ENCODE data around the gene MRPS18A. TPM values are rescaled to one million over a fixed set of nuclear protein-coding genes. Genes with fewer than 3 reads are reported as not detected.

MRPS18A gene
- total RNA-seq, 4 donors from 2014 or later, result 26.3 to 61.1 (median 45.1) TPM

DNA sequence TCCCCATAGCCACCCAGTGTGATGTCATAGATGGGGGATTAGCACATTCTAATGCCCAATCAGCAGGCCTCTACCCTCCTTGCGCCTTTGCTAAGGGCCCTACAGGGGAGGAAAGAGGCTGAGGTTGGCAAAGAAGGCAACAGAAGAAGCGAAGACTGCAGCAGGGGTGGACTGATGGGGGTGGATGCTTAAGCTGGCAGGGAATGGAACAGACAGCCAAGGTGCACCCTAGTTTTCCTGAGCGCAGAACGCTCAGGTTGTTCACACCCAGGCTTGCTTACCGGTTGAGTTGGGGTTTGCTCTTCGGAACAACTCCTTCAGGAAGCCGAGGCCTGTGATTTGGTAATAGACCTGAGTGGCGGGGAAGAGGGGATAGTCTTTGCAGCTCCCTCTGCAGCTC, 12.7 kb downstream of the MRPS18A start:
- H3K27me3 ChIP-seq, result no peaks in the 10 kb centered on the region
- peaks cover 44 to 60% of the 10 kb centered on the region in 2 donors for H3K36me3 ChIP-seq
- DNase-seq, result no peak
- 95% methylated on average over 8 of the region's 8 CpGs for WGBS, 2 donors
- peaks cover 0 to 5% of the 10 kb centered on the region in 2 donors for H3K4me1 ChIP-seq
- H3K27ac ChIP-seq, result no peak overlapping the region
- no peak overlapping the region for H3K4me3 ChIP-seq (replicated peaks in 1 of 3)
- intact Hi-C loops (cut with DNase I), result no loop called here
- TF ChIP-seq CTCF (IDR thresholded peaks at IDR 0.05), result no peak
- no peak for TF ChIP-seq POLR2A (IDR thresholded peaks at IDR 0.05)
- H3K9me3 ChIP-seq, result no peaks in the 10 kb centered on the region

- H3K36me3 ChIP-seq, result peaks cover 41 to 60% of the 10 kb centered on the region in 2 donors
- no peaks in the 10 kb centered on the region for H3K27me3 ChIP-seq
- intact Hi-C loops (cut with DNase I), result no loop called here
- no peaks in the 10 kb centered on the region for H3K9me3 ChIP-seq
- WGBS, 2 donors, result 97 to 98% methylated on average over 2 of the region's 2 CpGs
- no peak for DNase-seq
- peaks cover 3 to 9% of the 10 kb centered on the region in 2 donors for H3K4me1 ChIP-seq
- H3K4me3 ChIP-seq (replicated peaks in 1 of 3), result no peak overlapping the region
- H3K27ac ChIP-seq, result no peak overlapping the region
- no peak for TF ChIP-seq CTCF (IDR thresholded peaks at IDR 0.05)
These were observed 13.3 kb downstream of the MRPS18A start for GRCh38 chr6:43674291-43674690.

DNA sequence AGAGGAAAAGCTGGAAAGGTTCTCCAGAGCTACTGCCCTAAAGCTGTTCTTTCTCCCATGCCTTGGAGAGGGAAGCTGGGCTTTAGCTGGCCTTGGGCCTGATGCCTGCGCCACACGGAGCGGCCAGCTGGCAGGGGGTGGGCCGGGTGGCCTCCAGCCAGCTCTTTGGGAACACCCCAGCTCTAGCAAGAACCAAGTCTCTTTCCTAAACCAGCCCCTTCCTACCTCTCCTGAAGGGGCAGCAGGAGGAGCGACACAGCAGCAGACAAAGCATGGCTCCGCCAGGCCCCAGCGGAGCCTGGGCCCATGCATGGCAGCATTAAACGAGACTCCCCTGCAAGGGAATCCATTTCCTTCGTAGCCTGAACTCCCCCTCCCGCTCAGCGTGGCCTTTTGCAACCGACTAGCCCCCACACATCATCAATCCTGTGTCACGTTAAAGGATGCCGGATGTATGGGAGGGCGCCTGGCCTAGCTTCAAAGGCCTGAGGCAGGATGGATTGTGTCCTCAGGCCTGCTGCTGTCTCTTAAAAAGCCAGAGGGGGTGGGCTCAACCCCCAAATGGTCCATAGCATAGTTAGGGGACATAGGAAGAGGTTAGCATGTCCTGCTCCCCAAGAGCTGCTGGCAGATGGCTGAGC, 14.0 kb downstream of the MRPS18A start:
- peaks cover 41 to 60% of the 10 kb centered on the region in 2 donors for H3K36me3 ChIP-seq
- TF ChIP-seq CTCF (IDR thresholded peaks at IDR 0.05) (no peak), POLR2A (IDR thresholded peaks at IDR 0.05) (no peak)
- DNase-seq, result no peak
- no peaks in the 10 kb centered on the region for H3K27me3 ChIP-seq
- H3K27ac ChIP-seq, result no peak overlapping the region
- H3K4me3 ChIP-seq (replicated peaks in 1 of 3), result no peak overlapping the region
- no peaks in the 10 kb centered on the region for H3K9me3 ChIP-seq
- peaks cover 10 to 17% of the 10 kb centered on the region in 2 donors for H3K4me1 ChIP-seq
- intact Hi-C loops (cut with DNase I), result no loop called here
- WGBS, 2 donors, result 87 to 94% methylated on average over 10 to 15 of the region's 15 CpGs

DNA sequence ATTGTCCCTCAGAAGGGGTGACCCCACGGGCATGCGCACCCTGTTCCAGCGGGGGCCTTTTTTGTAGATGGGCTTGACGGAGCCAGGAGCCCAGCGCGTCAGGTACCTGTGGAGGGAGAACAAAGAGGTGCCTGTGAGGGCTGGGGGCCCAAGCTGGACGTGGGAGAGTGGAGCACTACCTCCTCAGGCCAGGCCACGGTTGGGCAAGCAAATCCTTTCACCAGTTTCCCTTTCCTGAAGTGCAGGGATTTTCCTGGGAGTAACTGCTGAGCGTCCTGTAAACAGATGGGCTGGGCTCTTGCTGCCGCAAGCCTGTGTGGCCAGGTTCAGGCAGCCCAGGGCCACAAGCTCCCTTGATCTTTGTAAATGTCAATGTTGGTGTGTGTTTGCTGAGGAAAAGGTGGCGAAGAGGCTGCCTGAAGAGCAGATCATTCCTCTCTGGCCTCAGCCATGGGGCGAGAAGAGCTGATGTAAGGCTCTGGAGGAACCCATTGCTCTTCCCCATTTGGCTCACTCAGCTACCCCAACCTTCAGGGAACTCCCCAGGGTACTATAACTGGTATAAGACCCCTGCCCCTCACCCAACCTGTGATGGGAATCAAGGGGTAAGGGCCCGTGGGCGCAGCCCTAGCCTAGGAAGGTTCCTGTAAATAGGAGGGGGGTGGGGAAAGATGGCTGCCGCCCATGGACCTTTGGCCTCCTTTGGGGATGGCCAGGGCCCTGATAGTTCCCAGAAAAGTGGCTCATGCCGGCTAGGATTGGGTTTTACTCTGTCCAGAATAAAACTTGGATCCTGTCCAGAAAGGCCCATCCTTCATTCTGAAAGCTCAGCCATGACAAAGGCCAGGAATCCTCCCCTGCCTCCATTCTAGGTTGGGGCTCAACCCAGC, 15.5 kb downstream of the MRPS18A start:
- TF ChIP-seq CTCF (IDR thresholded peaks at IDR 0.05) (no peak), POLR2A (IDR thresholded peaks at IDR 0.05) (no peak)
- no peak overlapping the region for H3K27ac ChIP-seq
- H3K4me3 ChIP-seq (replicated peaks in 1 of 3), result no peak overlapping the region
- no peaks in the 10 kb centered on the region for H3K9me3 ChIP-seq
- no peak for DNase-seq
- intact Hi-C loops (cut with DNase I), result no loop called here
- peaks cover 30 to 45% of the 10 kb centered on the region in 2 donors for H3K36me3 ChIP-seq
- H3K27me3 ChIP-seq, result no peaks in the 10 kb centered on the region
- 84 to 85% methylated on average over 6 to 9 of the region's 16 CpGs for WGBS, 2 donors
- H3K4me1 ChIP-seq, result peaks cover 24 to 32% of the 10 kb centered on the region in 2 donors
